ENCODE measurements around the gene NHS. TPM values are rescaled to one million over a fixed set of nuclear protein-coding genes. Genes with fewer than 3 reads are reported as not detected.

Gene NHS
- total RNA-seq, 1 donor from 2014 or later: 14.9 TPM

DNA sequence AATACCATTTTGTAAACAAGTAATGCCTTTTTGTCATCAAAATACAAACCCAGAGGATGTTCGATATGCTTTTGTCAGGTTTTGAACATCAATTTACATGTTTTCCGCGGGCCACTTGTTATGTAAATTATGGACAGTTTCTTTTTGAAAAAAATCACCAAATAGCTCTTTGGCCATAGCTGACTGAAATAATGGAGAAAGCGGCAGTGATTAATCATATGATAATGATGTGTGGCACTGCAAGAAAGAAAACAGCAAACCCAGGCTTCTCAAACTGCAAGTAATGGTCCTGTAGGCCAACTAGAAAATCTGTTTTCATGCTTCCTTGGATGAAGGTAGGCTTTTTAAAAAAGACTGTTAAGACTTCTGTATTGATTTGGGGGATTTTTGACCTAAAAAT is 346.7 kb downstream of the NHS start:
- H3K27me3 Mint-ChIP-seq (ENCODE audit: low read depth): no peaks in the 10 kb centered on the region
- no peak overlapping the region for H3K27ac Mint-ChIP-seq (ENCODE audit: unreplicated experiment)
- H3K4me1 Mint-ChIP-seq (ENCODE audit: low read depth): peaks cover 2% of the 10 kb centered on the region
- DNase-seq (ENCODE audit: low spot score): no peak
- TF ChIP-seq, protein P1, sequence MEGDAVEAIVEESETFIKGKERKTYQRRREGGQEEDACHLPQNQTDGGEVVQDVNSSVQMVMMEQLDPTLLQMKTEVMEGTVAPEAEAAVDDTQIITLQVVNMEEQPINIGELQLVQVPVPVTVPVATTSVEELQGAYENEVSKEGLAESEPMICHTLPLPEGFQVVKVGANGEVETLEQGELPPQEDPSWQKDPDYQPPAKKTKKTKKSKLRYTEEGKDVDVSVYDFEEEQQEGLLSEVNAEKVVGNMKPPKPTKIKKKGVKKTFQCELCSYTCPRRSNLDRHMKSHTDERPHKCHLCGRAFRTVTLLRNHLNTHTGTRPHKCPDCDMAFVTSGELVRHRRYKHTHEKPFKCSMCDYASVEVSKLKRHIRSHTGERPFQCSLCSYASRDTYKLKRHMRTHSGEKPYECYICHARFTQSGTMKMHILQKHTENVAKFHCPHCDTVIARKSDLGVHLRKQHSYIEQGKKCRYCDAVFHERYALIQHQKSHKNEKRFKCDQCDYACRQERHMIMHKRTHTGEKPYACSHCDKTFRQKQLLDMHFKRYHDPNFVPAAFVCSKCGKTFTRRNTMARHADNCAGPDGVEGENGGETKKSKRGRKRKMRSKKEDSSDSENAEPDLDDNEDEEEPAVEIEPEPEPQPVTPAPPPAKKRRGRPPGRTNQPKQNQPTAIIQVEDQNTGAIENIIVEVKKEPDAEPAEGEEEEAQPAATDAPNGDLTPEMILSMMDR (IDR thresholded peaks at IDR 0.05): no peak
- no peaks in the 10 kb centered on the region for H3K9me3 Mint-ChIP-seq (ENCODE audit: low read depth)
- peaks cover 11% of the 10 kb centered on the region for H3K36me3 Mint-ChIP-seq (ENCODE audit: low read depth)
- no peak overlapping the region for H3K4me3 Mint-ChIP-seq (ENCODE audit: unreplicated experiment)

DNA sequence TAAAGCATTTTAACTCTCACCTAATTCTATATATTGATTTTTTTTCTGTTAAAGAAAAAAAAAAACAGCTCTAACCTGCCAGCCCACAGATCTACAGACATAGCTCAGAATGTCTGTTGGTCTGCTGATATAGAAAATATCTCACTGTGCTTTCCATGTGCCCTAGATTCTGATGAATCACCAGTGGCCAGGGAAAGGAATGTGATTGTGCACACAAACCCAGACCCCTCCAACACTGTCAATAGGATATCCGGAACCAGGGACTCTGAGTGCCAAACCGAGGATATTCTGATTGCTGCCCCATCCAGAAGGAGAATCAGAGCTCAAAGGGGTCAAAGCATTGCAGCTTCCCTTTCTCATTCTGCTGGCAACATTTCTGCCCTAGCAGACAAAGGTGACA is 350.2 kb downstream of the NHS start:
- H3K9me3 Mint-ChIP-seq (ENCODE audit: low read depth): no peaks in the 10 kb centered on the region
- H3K36me3 Mint-ChIP-seq (ENCODE audit: low read depth): peaks cover 29% of the 10 kb centered on the region
- H3K4me3 Mint-ChIP-seq (ENCODE audit: unreplicated experiment): no peak overlapping the region
- TF ChIP-seq, protein P1 (IDR thresholded peaks at IDR 0.05): no peak
- no peak overlapping the region for H3K27ac Mint-ChIP-seq (ENCODE audit: unreplicated experiment)
- no peaks in the 10 kb centered on the region for H3K27me3 Mint-ChIP-seq (ENCODE audit: low read depth)
- DNase-seq (ENCODE audit: low spot score): no peak
- H3K4me1 Mint-ChIP-seq (ENCODE audit: low read depth): peaks cover 2% of the 10 kb centered on the region

DNA sequence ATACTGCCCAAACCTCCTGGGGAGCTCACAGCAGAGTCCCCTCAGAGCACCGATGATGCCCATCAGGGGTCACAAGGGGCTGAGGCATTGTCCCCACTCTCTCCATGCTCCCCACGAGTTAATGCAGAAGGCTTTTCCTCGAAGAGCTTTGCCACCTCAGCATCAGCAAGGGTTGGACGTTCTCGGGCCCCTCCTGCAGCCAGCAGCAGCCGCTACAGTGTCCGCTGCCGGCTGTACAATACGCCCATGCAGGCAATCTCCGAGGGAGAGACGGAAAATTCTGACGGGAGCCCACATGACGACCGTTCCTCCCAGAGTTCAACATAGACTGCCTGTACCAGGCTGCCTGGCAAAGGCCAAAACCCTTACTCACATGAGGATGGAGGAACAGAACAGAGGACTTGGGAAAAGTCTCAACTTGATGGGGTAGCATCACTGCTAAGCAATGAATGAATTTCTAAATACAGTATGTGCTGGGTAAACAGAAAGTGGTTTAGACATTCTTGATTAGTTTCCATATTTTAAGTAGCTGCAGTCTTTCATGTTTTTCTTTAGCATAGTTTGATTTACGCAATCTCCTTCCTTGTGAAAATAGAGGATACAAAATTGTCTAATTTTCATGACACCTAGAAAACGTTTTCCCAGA is 357.3 kb downstream of the NHS start:
- H3K4me3 Mint-ChIP-seq (ENCODE audit: unreplicated experiment): no peak overlapping the region
- H3K36me3 Mint-ChIP-seq (ENCODE audit: low read depth): peaks cover 22% of the 10 kb centered on the region

DNA sequence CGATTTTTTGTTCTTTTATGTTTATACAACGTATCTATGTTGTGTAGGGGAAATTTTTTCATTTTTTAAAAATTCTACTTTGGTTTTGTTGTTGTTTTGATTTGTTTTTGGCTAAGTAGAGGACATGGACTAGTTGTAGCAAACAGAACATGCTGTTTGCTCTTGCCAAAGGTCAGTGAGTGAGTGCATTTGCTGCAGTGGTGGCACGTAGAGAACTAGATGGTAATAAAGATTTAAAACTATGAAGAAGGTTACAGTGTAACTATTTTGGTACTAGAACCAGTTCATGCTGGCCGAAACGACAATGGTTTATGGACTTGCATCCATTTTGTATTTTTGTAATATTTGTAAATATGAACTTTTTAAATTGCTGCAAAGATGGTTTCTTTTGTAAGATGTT is 360.4 kb downstream of the NHS start:
- DNase-seq (ENCODE audit: low spot score): no peak
- no peak overlapping the region for H3K4me3 Mint-ChIP-seq (ENCODE audit: unreplicated experiment)
- H3K36me3 Mint-ChIP-seq (ENCODE audit: low read depth): peaks cover 8% of the 10 kb centered on the region
- no peaks in the 10 kb centered on the region for H3K27me3 Mint-ChIP-seq (ENCODE audit: low read depth)
- TF ChIP-seq, protein P1 (IDR thresholded peaks at IDR 0.05): no peak
- H3K9me3 Mint-ChIP-seq (ENCODE audit: low read depth): no peaks in the 10 kb centered on the region
- H3K4me1 Mint-ChIP-seq (ENCODE audit: low read depth): peaks cover 17% of the 10 kb centered on the region
- H3K27ac Mint-ChIP-seq (ENCODE audit: unreplicated experiment): no peak overlapping the region

More for the DNA sequence above, 357.3 kb downstream of the NHS start:
- DNase-seq (ENCODE audit: low spot score): no peak
- Mint-ChIP-seq H3K27ac (ENCODE audit: unreplicated experiment) (no peak overlapping the region), H3K4me1 (ENCODE audit: low read depth) (peaks cover 6% of the 10 kb centered on the region), H3K27me3 (ENCODE audit: low read depth) (no peaks in the 10 kb centered on the region), H3K9me3 (ENCODE audit: low read depth) (no peaks in the 10 kb centered on the region)
- TF ChIP-seq, protein P1 (IDR thresholded peaks at IDR 0.05): no peak

DNA sequence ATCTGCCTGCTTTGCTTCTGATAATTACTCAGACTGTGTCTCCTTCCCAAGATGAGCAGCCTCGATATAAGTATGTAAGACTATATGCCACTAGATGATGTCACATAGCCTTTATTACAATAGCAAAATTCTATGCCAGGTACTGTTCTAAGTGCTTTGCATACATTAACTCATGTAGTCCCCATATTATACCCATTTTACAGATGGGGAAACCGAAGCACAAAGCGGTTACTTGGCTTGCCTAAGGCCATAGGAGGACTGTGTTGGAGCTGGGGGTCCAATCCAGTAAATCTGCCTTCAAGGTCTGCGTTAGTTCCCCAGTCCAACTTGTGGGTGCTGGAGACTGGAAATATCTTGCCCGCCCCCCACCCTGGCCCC is 361.5 kb downstream of the NHS start:
- DNase-seq (ENCODE audit: low spot score): no peak
- Mint-ChIP-seq H3K27ac (ENCODE audit: unreplicated experiment) (peak overlapping the region; percentile 92), H3K4me1 (ENCODE audit: low read depth) (peaks cover 17% of the 10 kb centered on the region), H3K27me3 (ENCODE audit: low read depth) (no peaks in the 10 kb centered on the region), H3K4me3 (ENCODE audit: unreplicated experiment) (peak overlapping the region; percentile 73), H3K36me3 (ENCODE audit: low read depth) (peaks cover 6% of the 10 kb centered on the region), H3K9me3 (ENCODE audit: low read depth) (no peaks in the 10 kb centered on the region)
- TF ChIP-seq, protein P1 (IDR thresholded peaks at IDR 0.05): no peak
